Measurements from ENCODE around the gene GLP2R.

GRCh38 chr17:9855036-9855435 is 29.3 kb downstream of the GLP2R start:
- no peak for TF ChIP-seq SUZ12 (IDR thresholded peaks at IDR 0.05)
- no peak for TF ChIP-seq FOXK2 (IDR thresholded peaks at IDR 0.05)
- TF ChIP-seq TARDBP (IDR thresholded peaks at IDR 0.05): no peak
